ENCODE data around the gene TMEM121.
"Not testable (repeated sequence)": the region's sequence is repeated elsewhere in the genome, so short reads cannot be mapped to it uniquely, and the experiment has no call there.

GRCh38 chr14:105561345-105561744, 35.0 kb downstream of the TMEM121 start:
- not testable (repeated sequence) for TF ChIP-seq POLR2A, CTCF (IDR thresholded peaks at IDR 0.05)
